Naive thymus-derived CD4-positive, alpha-beta T cell (primary cell): ENCODE measurements around the gene LRRC37A. TPM values are rescaled to one million over a fixed set of nuclear protein-coding genes. Genes with fewer than 3 reads are reported as not detected.
"Not testable (repeated sequence)": the region's sequence is repeated elsewhere in the genome, so short reads cannot be mapped to it uniquely, and the experiment has no call there.

Experiments used
- ATAC-seq: fragments of 150-1000 bp; cut with Tn5 transposase; 2 replicates; pipeline ENCODE4 v1.10.0; 2021; ENCODE audit warnings: mild to moderate bottlenecking, moderate library complexity
- CTCF ChIA-PET: fragments of 350-600 bp; sonication (Branson Sonifier 250); formaldehyde crosslinking; loops from one replicate; lab custom pipeline; 2021; ENCODE audit warnings: antibody characterized with exemption; lab: Charles Lee
- POLR2A ChIA-PET: fragments of 350-600 bp; sonication (Branson Sonifier 250); formaldehyde crosslinking; loops from one replicate; lab custom pipeline; 2021; ENCODE audit warnings: antibody characterized with exemption, inconsistent platforms; lab: Charles Lee
- DNase-seq, 9 donors: peaks; one replicate each; pipeline versions ENCODE4 v3.0.0 to v3.0.0-alpha.2; 2020 to 2022; ENCODE audit warnings: mixed read lengths in 1 of 9
- H3K27ac ChIP-seq: one replicate; pipeline ENCODE4 v1.7.0; 2013; ENCODE audit warnings: mild to moderate bottlenecking, low read depth, low read length, moderate library complexity
- H3K27me3 ChIP-seq, 2 donors: one replicate each; pipeline ENCODE4 v1.7.0; 2013; ENCODE audit warnings: low read length in 2 of 2, mild to moderate bottlenecking in 2 of 2, moderate library complexity in 2 of 2; ENCODE audit not compliant: control insufficient read depth in 2 of 2, insufficient read depth in 2 of 2
- H3K36me3 ChIP-seq, 3 experiments: 1 replicate in 2 of 3; 2 replicates in 1 of 3; pipeline ENCODE4 v1.7.0; 2013; ENCODE audit warnings: low read length in 3 of 3, mild to moderate bottlenecking in 3 of 3, moderate library complexity in 1 of 3; ENCODE audit not compliant: insufficient read depth in 3 of 3, control insufficient read depth in 2 of 3
- H3K4me1 ChIP-seq, 2 donors: one replicate each; pipeline ENCODE4 v1.7.0; 2013; ENCODE audit warnings: low read length in 2 of 2, mild to moderate bottlenecking in 2 of 2, moderate library complexity in 1 of 2; ENCODE audit not compliant: control insufficient read depth in 2 of 2, insufficient read depth in 2 of 2
- H3K4me3 ChIP-seq: 2 replicates; pipeline ENCODE4 v1.7.0; 2013; ENCODE audit warnings: mild to moderate bottlenecking, low read length
- H3K9me3 ChIP-seq, 3 experiments: 1 replicate in 2 of 3; 2 replicates in 1 of 3; pipeline ENCODE4 v1.7.0; 2013; ENCODE audit warnings: low read length in 3 of 3; ENCODE audit not compliant: control insufficient read depth in 2 of 3
- H3K27ac Mint-ChIP-seq, 9 donors: one replicate each; pipeline ENCODE4 v1.8.0; 2020 to 2022; ENCODE audit warnings: mixed read lengths in 9 of 9, mild to moderate bottlenecking in 8 of 9, moderate library complexity in 5 of 9, inconsistent platforms in 2 of 9
- H3K27me3 Mint-ChIP-seq, 5 donors: one replicate each; pipeline ENCODE4 v1.8.0; 2021 to 2022; ENCODE audit warnings: mixed read lengths in 5 of 5, mild to moderate bottlenecking in 1 of 5
- H3K36me3 Mint-ChIP-seq, 5 donors: one replicate each; pipeline ENCODE4 v1.8.0; 2020 to 2022; ENCODE audit warnings: mixed read lengths in 5 of 5, mild to moderate bottlenecking in 3 of 5, inconsistent platforms in 1 of 5
- H3K4me1 Mint-ChIP-seq, 7 donors: one replicate each; pipeline ENCODE4 v1.8.0; 2020 to 2022; ENCODE audit warnings: mixed read lengths in 7 of 7, mild to moderate bottlenecking in 3 of 7, inconsistent platforms in 1 of 7
- H3K4me3 Mint-ChIP-seq, 10 donors: one replicate each; pipeline ENCODE4 v1.8.0; 2020 to 2022; ENCODE audit warnings: mild to moderate bottlenecking in 10 of 10, mixed read lengths in 10 of 10, moderate library complexity in 6 of 10, inconsistent platforms in 2 of 10
- H3K9me3 Mint-ChIP-seq, 11 donors: one replicate each; pipeline ENCODE4 v1.8.0; 2020 to 2022; ENCODE audit warnings: mixed read lengths in 11 of 11, mild to moderate bottlenecking in 4 of 11, inconsistent platforms in 1 of 11, moderate library complexity in 1 of 11
- intact Hi-C, 2 donors: fragments of 100-400 bp; cut with micrococcal nuclease; formaldehyde crosslinking; loops; one replicate each; pipeline ENCODE4 v1.15.1; 2023
- polyA plus RNA-seq, 2 donors: library from polyadenylated mRNA; unstranded; fragments of 300-500 nt; fragmentation: Illumina TruSeq; gene quantifications; one replicate each; pipeline ENCODE4 v1.2.3, GENCODE V29; 2021
- total RNA-seq, 6 experiments: library from RNA in 5 of 6; stranded (reverse) in 5 of 6; gene quantifications; 1 replicate in 5 of 6; 2 replicates in 1 of 6; pipeline ENCODE4 v1.2.3 and lab custom pipeline; 2021 to 2026

The LRRC37A gene
- total and polyA plus RNA-seq, 7 experiments from 2014 or later = 0.85 to 15.6 (median 6.2) TPM

DNA sequence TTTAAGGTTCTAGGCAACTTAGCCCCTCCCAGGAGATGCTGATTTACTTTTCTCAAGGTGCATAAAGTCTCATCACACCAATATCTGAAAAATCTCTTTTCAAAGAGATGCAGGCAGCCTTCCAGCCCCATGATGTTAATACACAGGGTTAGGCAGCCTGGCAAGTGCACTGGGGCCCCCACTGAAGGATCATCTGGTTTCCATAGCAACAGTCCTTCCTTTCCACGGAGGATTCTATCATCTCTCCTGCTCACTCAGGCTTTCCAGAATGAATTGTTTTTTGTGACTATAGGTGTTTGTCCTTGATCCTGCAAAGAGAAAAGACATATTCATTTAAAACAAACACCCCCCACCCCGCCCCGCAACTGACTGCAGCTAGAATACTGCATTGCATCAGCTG, 72.6 kb downstream of the LRRC37A start:
- H3K4me3 Mint-ChIP-seq, POLR2A ChIA-PET, H3K27me3 Mint-ChIP-seq, DNase-seq, H3K36me3 ChIP-seq, H3K4me1 ChIP-seq, H3K9me3 Mint-ChIP-seq, H3K36me3 Mint-ChIP-seq, H3K27ac ChIP-seq, CTCF ChIA-PET, H3K27ac Mint-ChIP-seq, H3K4me1 Mint-ChIP-seq, ATAC-seq, intact Hi-C loops, H3K4me3 ChIP-seq, H3K27me3 ChIP-seq, H3K9me3 ChIP-seq: not testable (repeated sequence)

DNA sequence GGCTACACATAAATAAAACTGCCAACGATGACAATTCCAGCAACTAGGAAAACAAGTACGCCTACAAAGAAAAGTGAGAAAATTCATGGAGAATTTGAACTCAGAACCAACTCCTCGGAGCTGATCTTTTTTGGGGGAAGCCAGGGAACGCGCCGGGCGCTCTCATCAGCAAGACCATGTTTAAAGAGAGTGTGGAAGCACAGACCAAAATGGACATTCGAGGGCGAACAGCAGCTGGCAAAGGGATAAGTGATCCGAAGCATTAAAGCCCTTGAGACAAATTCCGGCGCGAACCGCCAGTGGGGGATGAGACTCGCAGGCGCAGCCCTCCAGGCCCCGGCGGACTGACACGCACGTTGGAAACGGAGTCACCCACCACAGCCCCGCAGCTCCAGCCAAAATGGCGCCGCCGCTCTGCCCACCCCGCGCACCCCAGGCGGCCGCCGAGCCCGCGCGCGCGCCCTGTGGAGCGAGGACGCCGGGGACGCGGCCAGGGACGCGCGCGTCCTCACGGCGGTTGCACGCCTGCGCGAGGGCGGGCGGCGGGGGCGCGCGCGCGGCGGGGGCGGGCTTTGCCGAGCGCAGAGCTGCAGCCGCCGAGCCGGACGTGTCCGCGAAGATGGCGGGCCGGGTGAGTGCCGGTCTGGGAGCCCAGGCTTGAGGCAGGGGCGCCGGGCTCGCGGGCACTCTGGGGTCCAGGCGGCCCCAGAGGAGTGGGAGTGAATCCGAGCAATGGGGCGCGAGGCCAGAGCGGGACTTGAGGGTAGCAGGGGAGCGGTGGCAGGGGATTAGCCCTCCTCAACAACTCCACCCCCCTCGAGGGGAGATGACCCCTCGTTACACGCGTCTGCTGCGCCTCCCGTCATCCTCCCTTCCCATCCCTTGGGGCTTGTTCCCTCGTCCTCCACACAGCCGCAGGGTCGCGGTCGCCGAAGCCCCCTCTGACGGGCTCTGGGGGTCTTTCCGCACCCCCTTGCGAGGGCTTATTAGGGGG, 77.6 kb downstream of the LRRC37A start:
- H3K9me3 ChIP-seq, H3K27ac Mint-ChIP-seq, POLR2A ChIA-PET, H3K36me3 ChIP-seq, H3K27ac ChIP-seq, intact Hi-C loops, H3K4me1 ChIP-seq, H3K4me3 ChIP-seq, H3K4me3 Mint-ChIP-seq, H3K9me3 Mint-ChIP-seq, DNase-seq, H3K36me3 Mint-ChIP-seq, H3K27me3 Mint-ChIP-seq, CTCF ChIA-PET, H3K27me3 ChIP-seq, H3K4me1 Mint-ChIP-seq: not testable (repeated sequence)
- peak; percentile 98 for ATAC-seq

DNA sequence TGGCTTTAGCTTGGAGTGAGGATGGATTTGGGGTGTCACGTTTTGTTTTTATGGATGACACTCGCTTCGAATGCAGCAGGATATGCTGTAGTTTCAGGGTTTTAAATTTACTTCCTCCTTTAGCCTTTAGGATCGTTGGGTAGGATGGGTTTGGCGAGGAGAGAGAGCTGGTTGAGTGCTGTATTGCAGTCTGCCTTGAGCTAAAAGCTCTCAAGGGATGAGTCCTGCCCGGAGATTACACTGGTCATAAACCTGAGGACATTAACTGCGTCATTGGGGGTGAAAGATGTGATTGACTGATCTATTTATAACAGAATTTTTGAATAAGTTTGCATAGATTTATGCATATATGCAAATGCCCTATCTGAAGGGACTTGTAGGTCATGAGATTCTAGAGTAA, 78.5 kb downstream of the LRRC37A start:
- H3K27ac Mint-ChIP-seq, intact Hi-C loops, H3K4me3 ChIP-seq, POLR2A ChIA-PET, H3K9me3 ChIP-seq, H3K4me1 Mint-ChIP-seq, H3K27me3 ChIP-seq, H3K4me1 ChIP-seq, H3K9me3 Mint-ChIP-seq, H3K36me3 Mint-ChIP-seq, H3K4me3 Mint-ChIP-seq, CTCF ChIA-PET, H3K36me3 ChIP-seq, H3K27me3 Mint-ChIP-seq, DNase-seq, H3K27ac ChIP-seq: not testable (repeated sequence)
- ATAC-seq = peak; percentile 58

DNA sequence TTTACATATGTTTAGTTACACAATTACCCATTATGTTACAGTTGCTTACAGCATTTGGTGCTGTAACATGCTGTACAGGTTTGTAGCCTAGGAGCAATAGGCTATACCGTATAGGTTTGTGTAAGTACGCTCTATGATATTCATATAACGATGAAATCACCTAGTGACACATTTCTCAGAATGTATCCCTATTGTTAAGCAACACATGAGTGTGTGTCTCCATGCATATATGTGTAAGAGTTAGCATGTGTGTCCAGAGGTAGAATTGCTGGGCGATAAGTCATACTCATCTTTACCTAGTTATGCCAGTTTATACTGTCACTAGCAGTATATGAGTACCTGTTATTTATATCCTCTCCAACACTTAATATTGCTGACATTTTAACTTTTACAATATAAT, 88.2 kb downstream of the LRRC37A start:
- H3K27me3 ChIP-seq, DNase-seq, H3K27ac Mint-ChIP-seq, H3K9me3 Mint-ChIP-seq, H3K4me3 ChIP-seq, POLR2A ChIA-PET, H3K9me3 ChIP-seq, H3K36me3 ChIP-seq, H3K27ac ChIP-seq, H3K36me3 Mint-ChIP-seq, H3K4me1 ChIP-seq, H3K27me3 Mint-ChIP-seq, intact Hi-C loops, H3K4me3 Mint-ChIP-seq, H3K4me1 Mint-ChIP-seq, ATAC-seq, CTCF ChIA-PET: not testable (repeated sequence)

DNA sequence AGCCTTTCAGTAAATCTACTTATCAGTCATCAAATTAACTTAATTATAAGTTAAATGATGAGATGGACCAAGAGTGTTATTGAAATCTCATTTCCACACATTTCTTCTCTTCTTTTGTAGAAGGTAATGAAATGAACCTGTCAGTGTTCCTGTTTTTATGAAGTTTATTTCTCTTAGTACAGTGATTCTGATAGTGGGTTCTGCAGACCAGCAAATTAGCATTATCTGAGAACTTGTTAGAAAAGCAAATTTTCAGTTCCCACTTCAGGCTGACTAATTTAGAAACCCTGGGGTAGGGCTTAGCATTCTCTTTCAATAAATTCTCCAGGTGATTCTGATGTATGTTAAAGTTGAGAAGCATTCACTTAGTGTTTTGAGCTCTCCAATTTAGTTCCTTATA, 90.6 kb downstream of the LRRC37A start:
- H3K27me3 ChIP-seq, H3K27ac ChIP-seq, H3K36me3 ChIP-seq, H3K36me3 Mint-ChIP-seq, intact Hi-C loops, H3K27me3 Mint-ChIP-seq, POLR2A ChIA-PET, DNase-seq, ATAC-seq, H3K4me1 ChIP-seq, H3K4me3 Mint-ChIP-seq, H3K4me3 ChIP-seq, H3K9me3 Mint-ChIP-seq, H3K9me3 ChIP-seq, H3K4me1 Mint-ChIP-seq, H3K27ac Mint-ChIP-seq, CTCF ChIA-PET: not testable (repeated sequence)

Other genes with a start within 250 kb of the LRRC37A start
- gene KANSL1, start 101.7 kb upstream of the LRRC37A start, total RNA-seq = 100 to 1,000 TPM; 121 to 230 (median 202) TPM
- 10 to 100 TPM; 17.4 to 24.0 TPM for gene KANSL1, start 101.7 kb upstream of the LRRC37A start, polyA plus RNA-seq
- 10 to 100 TPM; 19.5 to 49.1 (median 34.3) TPM for gene ARL17B, start 66.6 kb downstream of the LRRC37A start, total RNA-seq
- 10 to 100 TPM; 34.0 to 39.2 TPM for gene ARL17B, start 66.6 kb downstream of the LRRC37A start, polyA plus RNA-seq
- 10 to 100 TPM in 4 of 5 experiments, 1 to 10 TPM in 1; 9.8 to 53.8 (median 27.2) TPM for gene LRRC37A2, start 217.3 kb downstream of the LRRC37A start, total RNA-seq
- gene LRRC37A2, start 217.3 kb downstream of the LRRC37A start, polyA plus RNA-seq = 10 to 100 TPM; 11.1 to 14.6 TPM